Measurements from ENCODE around the gene FLRT2.

FLRT2 gene

DNA sequence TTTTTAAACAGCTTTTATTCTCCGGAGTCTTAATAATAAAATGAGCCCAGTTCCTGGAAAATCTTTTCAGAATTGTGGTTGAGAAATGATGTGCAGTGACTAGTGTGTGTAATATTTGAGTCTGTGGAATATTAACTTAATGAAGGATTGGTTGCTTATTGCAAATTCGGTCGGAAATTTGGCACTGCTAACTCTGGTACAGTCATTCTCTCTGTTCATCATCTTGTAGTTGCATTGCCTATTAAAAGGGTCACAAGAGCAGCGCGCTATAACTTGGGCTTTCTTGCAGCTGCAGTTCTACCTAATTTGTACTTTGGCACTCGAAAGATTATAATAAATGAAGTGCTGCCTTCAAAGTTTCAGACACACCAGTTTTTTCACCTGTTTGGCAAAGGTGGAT, 146.0 kb downstream of the FLRT2 start:
- DNase-seq, result no peak

GRCh38 chr14:85686908-85687307, 157.0 kb downstream of the FLRT2 start:
- DNase-seq, result no peak

- DNase-seq, result no peak
Measured at GRCh38 chr14:85687456-85687855, 157.5 kb downstream of the FLRT2 start.

- no peak for DNase-seq
Measured at GRCh38 chr14:85688006-85688405, 158.1 kb downstream of the FLRT2 start.

DNA sequence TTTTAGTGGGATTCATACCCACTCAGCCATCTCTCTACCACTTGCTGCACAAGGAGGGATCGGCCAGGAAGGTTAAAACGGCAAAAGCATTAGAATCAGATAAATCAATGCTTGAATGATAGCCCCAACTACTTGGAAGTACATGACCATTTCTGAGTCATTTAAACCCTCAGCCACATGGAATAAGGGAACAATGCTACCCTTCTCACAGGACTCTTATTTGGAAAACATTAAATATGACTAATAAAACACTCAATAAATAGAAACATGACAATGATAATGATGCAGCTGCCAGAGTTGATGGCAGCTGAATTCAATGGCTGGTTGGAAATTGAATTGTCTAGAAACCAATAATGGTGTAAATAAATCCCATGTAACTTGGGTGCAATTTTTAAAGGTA, 165.4 kb downstream of the FLRT2 start:
- no peak for DNase-seq

DNA sequence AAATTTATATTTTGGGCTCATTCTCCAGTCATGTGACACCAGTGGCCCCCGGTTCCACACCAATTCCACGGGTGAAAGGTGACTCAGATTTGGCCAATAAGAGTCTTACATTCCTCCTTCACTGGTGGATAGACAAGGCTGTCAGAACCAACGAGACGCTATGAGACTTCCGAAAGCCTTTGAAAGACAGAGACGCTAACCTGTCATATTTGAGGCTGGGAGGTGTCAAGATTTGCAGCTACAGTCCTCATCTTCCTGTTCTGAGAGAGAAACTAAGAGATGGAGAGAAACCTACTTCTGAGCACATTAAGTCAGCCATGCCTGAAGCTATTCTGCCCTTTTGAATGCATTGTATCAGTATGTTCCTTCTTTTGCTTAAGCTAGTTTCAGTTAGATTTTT, 171.2 kb downstream of the FLRT2 start:
- DNase-seq, result no peak

GRCh38 chr14:85701763-85702162, 171.8 kb downstream of the FLRT2 start:
- DNase-seq, result no peak

- DNase-seq, result no peak
Measured at GRCh38 chr14:85702191-85702590, 172.2 kb downstream of the FLRT2 start.

DNA sequence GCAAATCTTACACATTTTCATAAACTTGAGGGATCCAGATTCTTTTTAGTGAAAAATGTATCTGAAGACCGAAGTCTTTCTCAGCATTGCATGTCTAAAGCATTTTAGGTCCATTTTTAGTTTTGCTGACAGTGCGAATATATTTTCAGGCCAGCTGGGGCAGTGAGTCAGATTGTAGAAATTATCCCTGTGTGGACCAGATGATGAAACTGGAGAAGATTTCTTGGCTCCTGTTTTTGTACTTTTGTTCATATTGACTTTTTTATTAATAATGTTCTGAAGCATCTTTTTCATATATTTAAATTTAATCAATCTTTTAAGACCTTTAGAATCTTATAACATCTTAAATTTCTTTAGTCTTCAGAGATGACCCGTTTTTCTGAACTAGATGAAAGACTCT, 173.1 kb downstream of the FLRT2 start:
- no peak for DNase-seq

All from NCI-H748 treated with DMSO at 0.1 percent for 48 hours (cell line).